ENCODE data around the gene GAREM1.

DNA sequence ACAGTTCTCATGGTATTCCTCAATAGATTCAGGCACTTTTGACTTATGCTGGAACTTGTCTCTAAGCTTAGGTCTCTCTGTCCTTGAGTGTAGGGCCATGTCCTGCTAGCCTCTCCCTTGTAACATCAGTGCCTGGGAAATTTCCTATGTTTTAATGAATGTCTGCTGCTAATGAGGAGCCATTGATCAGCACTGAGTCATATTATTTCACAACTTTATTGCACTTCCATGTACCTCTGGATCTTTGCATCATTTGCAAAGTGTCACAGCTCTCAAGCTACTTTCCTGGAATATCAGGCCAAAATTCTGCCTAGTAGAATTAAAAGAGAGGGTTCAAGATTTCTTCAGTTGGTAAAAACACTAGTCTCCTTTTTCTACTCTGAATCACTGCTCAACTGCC, 102.5 kb downstream of the GAREM1 start:
- TF ChIP-seq POLR2A (IDR thresholded peaks at IDR 0.05): no peak
- TF ChIP-seq, protein P1, sequence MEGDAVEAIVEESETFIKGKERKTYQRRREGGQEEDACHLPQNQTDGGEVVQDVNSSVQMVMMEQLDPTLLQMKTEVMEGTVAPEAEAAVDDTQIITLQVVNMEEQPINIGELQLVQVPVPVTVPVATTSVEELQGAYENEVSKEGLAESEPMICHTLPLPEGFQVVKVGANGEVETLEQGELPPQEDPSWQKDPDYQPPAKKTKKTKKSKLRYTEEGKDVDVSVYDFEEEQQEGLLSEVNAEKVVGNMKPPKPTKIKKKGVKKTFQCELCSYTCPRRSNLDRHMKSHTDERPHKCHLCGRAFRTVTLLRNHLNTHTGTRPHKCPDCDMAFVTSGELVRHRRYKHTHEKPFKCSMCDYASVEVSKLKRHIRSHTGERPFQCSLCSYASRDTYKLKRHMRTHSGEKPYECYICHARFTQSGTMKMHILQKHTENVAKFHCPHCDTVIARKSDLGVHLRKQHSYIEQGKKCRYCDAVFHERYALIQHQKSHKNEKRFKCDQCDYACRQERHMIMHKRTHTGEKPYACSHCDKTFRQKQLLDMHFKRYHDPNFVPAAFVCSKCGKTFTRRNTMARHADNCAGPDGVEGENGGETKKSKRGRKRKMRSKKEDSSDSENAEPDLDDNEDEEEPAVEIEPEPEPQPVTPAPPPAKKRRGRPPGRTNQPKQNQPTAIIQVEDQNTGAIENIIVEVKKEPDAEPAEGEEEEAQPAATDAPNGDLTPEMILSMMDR (IDR thresholded peaks at IDR 0.05): no peak

Measured in Peyer's patch (tissue), 4 donors.